Stimulated activated CD4-positive, alpha-beta T cell treated with anti-CD3 and anti-CD28 coated beads, Interleukin-4, amount 100 ng/mL, for 24 hours (primary cell): Measurements from ENCODE around the gene ZFP69B.
"Not testable (repeated sequence)": the region's sequence is repeated elsewhere in the genome, so short reads cannot be mapped to it uniquely, and the experiment has no call there.

ENCODE experiments used
- DNase-seq: peaks from one replicate; pipeline ENCODE4 v3.0.0-alpha.2; 2020

ZFP69B gene

DNA sequence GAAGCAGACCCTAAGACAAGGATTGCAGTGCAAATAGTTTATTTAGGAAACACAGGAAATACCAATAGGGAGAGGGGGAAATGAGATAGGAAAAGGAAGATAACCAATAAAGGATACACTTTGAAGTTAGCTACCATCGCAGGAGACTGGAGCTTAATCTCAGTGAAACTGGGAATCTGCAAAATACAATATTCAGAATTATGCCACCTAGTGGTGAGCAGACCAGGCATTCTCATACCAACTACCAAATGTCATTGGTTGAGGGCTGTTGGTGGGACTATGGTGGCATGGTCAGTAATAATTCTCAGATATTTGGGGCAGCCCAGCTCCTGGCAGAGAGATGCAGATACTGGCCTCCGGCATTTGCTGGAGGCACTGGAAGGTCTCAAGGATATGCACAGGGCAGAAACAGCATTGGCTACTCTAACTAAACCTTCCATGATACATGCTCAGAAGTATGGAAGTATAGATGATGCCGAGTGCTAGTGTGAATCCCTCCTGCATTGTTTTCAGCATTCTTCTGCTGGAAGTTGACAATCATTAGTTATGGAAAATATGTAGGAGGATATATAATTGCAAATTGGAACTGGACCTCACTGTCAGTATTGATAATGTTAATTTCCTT, 11.8 kb upstream of the ZFP69B start:
- DNase-seq, result peak; percentile 18

DNA sequence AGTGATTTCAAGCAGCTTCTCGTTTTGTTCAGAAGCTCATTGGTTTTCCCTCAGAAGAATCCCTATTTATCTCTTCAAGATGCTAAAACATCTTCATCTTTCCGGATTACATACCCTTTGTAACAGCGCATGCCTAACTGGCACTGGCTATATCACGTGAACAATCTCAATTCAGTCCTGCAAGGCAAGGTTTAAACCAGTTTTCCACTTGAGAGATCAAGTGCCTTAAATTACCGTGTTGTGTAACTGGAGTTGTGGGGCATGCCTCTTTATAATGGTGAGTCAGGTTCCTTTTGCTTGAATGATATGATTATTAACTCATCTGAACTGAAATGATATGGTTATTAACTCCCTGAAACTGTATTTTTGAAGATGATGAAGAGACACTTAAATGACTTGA, 11.0 kb upstream of the ZFP69B start:
- no peak for DNase-seq

DNA sequence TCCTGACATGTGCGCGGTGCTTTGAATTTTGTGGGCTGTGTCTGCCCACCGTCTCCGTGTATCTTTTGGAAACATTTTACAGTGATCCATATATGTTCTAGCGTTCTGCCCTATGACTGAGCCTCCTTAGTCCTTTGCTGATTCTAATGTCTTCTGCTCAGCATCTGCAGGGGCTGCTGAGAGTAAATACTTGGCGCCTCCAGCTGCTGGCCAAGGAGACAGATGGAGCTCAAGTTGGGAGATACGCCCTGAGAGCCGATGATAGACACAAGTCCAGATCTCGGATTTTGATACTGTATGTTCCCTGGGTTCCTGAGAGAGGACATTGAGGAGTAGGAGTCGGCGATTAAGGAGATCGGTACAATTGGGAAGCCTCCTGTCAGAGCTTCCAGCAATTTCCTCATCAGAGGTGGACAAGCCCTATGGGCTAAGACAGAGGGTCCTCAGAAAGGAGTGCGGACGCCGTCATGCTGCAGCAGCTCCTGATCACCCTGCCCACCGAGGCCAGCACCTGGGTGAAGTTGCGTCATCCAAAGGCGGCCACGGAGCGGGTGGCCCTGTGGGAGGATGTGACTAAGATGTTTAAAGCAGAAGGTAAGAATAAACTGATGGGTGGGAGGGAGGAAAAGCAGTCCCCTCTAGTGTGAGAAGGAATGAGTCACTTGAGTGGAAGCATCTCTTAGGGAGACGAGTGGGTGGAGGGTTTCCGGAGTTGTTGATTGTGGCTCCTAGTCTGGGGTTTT, 390 bp downstream of the ZFP69B start:
- peak; percentile 88 for DNase-seq

- DNase-seq, result no peak
Measured at GRCh38 chr1:40451238-40451585, 936 bp downstream of the ZFP69B start.

GRCh38 chr1:40454873-40455272, 4.6 kb downstream of the ZFP69B start:
- no peak for DNase-seq

DNA sequence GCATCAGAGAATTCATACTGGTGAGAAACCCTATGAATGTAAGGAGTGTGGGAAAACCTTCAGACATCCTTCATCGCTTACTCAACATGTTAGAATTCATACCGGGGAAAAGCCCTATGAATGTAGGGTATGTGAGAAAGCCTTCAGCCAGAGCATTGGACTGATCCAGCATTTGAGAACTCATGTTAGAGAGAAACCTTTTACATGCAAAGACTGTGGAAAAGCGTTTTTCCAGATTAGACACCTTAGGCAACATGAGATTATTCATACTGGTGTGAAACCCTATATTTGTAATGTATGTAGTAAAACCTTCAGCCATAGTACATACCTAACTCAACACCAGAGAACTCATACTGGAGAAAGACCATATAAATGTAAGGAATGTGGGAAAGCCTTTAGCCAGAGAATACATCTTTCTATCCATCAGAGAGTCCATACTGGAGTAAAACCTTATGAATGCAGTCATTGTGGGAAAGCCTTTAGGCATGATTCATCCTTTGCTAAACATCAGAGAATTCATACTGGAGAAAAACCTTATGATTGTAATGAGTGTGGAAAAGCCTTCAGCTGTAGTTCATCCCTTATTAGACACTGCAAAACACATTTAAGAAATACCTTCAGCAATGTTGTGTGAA, 12.8 kb downstream of the ZFP69B start:
- DNase-seq, result no peak

DNA sequence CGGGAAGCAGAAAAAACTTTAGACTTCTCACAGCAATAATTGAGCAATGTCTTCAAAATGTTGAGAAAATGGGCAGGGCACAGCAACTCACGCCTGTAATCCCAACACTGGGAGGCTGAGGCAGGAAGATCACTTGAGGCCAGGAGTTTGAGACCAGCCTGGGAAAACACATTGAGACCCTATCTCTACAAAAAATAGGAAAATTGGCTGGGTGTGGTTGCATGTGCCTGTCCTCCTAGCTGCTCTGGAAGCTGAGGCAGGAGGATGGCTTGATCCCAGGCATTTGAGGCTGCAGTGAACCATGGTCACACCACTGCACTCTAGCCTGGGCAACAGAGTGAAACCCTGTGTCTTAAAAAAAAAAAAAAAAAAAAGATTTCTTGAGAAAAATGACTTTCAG, 19.1 kb downstream of the ZFP69B start:
- DNase-seq, result no peak

GRCh38 chr1:40475268-40475667, 25.0 kb downstream of the ZFP69B start:
- DNase-seq, result no peak

- DNase-seq, result peak; percentile 59
Measured at GRCh38 chr1:40476924-40477677, 26.8 kb downstream of the ZFP69B start, which contains the start of gene ZFP69. Gene ZFP69 (plus strand): TSS chr1:40477290. CDS start chr1:40479362, 2,072 bp downstream.

DNA sequence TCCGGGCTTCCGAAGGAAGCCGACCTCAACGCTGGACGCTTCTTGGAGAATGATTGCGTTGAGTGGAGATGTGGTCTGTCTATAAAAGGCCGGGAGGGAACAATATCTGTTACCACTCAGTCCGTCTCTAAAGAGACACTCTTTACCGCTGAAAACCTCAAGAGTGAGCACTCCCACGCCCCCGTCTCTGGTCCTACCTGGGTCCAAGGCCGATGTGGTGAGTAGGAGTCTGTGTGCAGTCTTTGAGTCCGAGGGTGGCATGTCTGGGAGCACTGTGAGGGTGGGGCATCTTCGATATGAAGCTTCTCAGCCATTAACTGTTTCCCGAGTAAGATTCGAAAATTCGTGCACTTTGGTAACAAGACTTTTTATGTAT, 27.4 kb downstream of the ZFP69B start:
- DNase-seq, result peak; percentile 15

DNA sequence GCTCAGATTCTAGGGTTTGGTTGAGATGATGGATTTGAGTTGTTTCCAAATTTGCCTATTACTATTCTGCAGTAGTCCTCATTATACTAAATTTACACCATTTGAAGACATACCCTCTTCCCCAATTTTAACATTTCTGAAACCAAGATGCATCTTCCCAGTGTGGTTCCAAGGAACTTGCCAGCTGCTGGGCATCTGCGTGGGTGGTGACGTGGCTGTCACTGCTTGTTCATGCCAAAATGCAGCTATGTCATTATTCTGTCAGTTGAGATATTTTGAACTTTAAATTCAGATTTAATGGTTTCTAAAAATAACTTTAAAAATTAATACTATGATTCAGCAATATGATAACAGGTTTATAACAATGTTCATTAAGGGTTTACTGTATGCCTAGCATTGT, 28.0 kb downstream of the ZFP69B start:
- no peak for DNase-seq

DNA sequence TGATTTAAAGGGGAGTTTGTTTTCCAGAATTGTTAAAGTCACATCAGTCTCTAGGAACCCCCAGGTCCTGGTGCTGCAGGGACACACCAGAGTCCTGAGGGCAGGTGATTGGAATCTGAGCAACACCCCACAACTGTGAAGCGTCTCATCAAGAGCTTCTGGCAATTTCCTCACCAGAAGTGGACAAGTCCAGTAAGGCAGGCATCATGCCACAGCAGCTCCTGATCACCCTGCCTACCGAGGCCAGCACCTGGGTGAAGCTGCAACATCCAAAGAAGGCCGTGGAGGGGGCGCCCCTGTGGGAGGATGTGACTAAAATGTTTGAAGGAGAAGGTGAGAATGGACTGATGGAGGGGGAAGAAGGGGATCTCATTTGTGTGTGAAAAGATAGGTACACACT, 28.9 kb downstream of the ZFP69B start:
- no peak for DNase-seq

DNA sequence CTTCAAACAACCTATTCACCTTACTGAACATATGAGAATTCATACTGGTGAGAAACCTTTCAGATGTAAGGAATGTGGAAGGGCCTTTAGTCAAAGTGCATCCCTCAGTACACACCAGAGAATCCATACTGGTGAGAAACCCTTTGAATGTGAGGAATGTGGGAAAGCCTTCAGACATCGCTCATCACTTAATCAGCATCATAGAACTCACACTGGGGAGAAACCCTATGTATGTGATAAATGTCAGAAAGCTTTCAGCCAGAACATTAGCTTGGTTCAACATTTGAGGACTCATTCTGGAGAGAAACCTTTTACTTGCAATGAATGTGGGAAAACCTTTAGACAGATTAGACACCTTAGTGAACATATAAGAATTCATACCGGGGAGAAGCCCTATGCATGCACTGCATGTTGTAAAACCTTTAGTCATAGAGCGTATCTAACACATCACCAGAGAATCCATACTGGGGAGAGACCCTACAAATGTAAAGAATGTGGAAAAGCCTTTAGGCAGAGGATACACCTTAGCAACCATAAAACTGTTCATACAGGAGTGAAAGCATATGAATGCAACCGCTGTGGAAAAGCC, 45.1 kb downstream of the ZFP69B start:
- no peak for DNase-seq

DNA sequence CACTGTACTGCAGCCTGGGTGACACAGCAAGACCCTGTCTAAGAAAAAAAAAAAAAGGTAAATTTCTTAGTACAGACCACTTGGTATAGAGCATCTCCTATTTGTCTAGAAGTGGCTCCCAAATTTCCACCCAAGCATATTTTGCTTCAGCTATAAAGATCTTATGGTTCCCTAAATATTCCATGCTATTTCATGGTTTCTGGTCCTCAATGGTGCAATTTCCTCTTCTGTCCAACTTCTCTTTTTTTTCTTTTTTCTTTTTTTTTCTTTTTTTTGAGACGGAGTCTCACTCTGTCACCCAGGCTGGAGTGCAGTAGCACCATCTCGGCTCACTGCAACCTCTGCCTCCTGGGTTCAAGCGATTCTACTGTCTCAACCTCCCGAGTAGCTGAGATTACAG, 52.4 kb downstream of the ZFP69B start:
- DNase-seq, result not testable (repeated sequence)

DNA sequence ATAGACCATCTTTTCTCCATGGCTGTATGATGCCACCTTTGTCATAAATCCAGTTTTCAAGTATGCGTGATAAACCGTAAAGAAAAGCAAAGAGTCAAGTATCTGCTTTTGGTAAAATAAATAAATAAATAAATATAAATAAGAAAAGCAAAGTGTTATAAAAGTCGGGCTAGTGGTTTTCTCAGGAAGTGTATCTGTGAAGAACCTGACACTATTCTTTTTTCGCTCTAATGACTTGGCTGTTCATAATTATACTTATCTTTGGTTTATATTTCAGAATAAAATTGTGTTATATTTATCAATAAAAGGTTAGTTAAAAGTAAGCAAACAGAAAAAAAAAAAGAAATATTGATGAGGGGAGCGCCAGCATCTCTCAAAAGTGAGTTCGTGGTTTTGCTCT, 57.7 kb downstream of the ZFP69B start:
- no peak for DNase-seq

DNA sequence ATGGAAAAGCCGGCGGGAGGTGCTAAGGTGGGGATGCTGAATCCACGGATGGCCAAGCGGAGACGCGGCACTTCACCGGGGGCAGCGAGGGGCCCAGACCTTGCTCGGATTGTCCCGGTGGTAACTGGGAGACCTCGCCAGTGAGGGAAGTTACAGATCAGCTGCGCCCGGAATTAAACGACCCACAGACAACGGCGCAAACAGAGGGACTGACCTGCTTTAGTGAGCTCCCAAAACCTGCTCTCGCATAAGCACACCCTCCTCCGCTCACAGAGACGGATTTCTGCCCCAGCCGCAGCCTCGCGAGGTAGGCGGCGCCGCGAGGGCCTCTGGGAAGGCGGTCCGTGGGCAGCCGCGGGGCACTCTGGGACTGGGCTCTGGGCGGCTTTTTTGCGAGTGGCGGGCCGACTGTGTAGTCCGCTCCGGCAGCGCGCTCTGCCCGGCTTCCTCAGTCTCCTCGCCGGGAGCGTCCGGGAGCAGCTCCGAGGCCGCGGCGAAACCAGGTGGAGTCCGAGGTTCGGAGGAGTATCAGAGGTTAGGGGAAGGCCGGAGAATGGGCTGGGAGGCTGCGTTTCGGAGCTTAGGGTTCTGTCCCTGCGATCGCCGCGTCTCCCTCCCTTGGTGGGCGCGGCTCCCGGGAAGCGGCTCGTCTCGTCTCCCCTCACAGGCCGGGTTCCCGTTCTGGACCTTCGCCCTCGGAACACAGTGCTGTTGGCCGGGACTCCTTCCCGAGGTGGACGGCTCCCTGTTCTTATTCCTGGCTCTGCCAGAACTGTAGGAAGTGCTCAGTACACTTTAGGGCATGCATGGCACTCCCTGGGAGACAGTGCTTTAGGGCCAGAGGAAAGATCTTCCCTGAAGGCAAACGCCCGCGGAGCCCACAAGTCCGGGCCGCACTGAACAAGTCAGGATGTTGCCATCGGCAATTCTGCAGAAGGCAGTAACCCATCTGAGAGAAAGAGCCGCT, 58.4 kb downstream of the ZFP69B start, which contains the start of gene EXO5:
TSS of gene EXO5 (plus strand) at position 393 of the 967 bp plus-strand sequence. CDS start 5,778 bp downstream, outside the sequence.
- DNase-seq, result peak; percentile 85
